ENCODE results near the gene UGT1A4.
"Not testable (repeated sequence)": the region's sequence is repeated elsewhere in the genome, so short reads cannot be mapped to it uniquely, and the experiment has no call there.

Gene UGT1A4

GRCh38 chr2:233700842-233701241 lies 17.7 kb upstream of the UGT1A4 start:
- not testable (repeated sequence) for H3K4me1 ChIP-seq (ENCODE audit: control insufficient read depth, insufficient read depth, low read length); H3K9me3 ChIP-seq (ENCODE audit: control insufficient read depth, insufficient read depth, low read length); H3K27me3 ChIP-seq (ENCODE audit: control insufficient read depth, insufficient read depth, low read length); H3K36me3 ChIP-seq (ENCODE audit: control insufficient read depth, insufficient read depth, low read length); H3K4me3 ChIP-seq (ENCODE audit: low read depth, low read length); H3K9ac ChIP-seq (ENCODE audit: low read depth, low read length)

- Histone ChIP-seq H3K9me3 (ENCODE audit: control insufficient read depth, insufficient read depth, low read length) (no peaks in the 10 kb centered on the region), H3K4me1 (ENCODE audit: control insufficient read depth, insufficient read depth, low read length) (peaks cover 5% of the 10 kb centered on the region), H3K36me3 (ENCODE audit: control insufficient read depth, insufficient read depth, low read length) (no peaks in the 10 kb centered on the region), H3K4me3 (ENCODE audit: low read depth, low read length) (no peak overlapping the region), H3K9ac (ENCODE audit: low read depth, low read length) (no peak overlapping the region), H3K27me3 (ENCODE audit: control insufficient read depth, insufficient read depth, low read length) (no peaks in the 10 kb centered on the region)
Observed at GRCh38 chr2:233702238-233702637, 16.3 kb upstream of the UGT1A4 start.

- no peaks in the 10 kb centered on the region for H3K36me3 ChIP-seq (ENCODE audit: control insufficient read depth, insufficient read depth, low read length)
- H3K4me1 ChIP-seq (ENCODE audit: control insufficient read depth, insufficient read depth, low read length), result no peaks in the 10 kb centered on the region
- H3K9ac ChIP-seq (ENCODE audit: low read depth, low read length), result no peak overlapping the region
- H3K9me3 ChIP-seq (ENCODE audit: control insufficient read depth, insufficient read depth, low read length), result no peaks in the 10 kb centered on the region
- no peak overlapping the region for H3K4me3 ChIP-seq (ENCODE audit: low read depth, low read length)
- no peaks in the 10 kb centered on the region for H3K27me3 ChIP-seq (ENCODE audit: control insufficient read depth, insufficient read depth, low read length)
Observed at GRCh38 chr2:233705911-233706506, 12.5 kb upstream of the UGT1A4 start.

GRCh38 chr2:233706720-233707119 lies 11.8 kb upstream of the UGT1A4 start:
- Histone ChIP-seq H3K27me3 (ENCODE audit: control insufficient read depth, insufficient read depth, low read length) (no peaks in the 10 kb centered on the region), H3K9me3 (ENCODE audit: control insufficient read depth, insufficient read depth, low read length) (no peaks in the 10 kb centered on the region), H3K9ac (ENCODE audit: low read depth, low read length) (no peak overlapping the region), H3K4me1 (ENCODE audit: control insufficient read depth, insufficient read depth, low read length) (no peaks in the 10 kb centered on the region), H3K36me3 (ENCODE audit: control insufficient read depth, insufficient read depth, low read length) (no peaks in the 10 kb centered on the region), H3K4me3 (ENCODE audit: low read depth, low read length) (no peak overlapping the region)

DNA sequence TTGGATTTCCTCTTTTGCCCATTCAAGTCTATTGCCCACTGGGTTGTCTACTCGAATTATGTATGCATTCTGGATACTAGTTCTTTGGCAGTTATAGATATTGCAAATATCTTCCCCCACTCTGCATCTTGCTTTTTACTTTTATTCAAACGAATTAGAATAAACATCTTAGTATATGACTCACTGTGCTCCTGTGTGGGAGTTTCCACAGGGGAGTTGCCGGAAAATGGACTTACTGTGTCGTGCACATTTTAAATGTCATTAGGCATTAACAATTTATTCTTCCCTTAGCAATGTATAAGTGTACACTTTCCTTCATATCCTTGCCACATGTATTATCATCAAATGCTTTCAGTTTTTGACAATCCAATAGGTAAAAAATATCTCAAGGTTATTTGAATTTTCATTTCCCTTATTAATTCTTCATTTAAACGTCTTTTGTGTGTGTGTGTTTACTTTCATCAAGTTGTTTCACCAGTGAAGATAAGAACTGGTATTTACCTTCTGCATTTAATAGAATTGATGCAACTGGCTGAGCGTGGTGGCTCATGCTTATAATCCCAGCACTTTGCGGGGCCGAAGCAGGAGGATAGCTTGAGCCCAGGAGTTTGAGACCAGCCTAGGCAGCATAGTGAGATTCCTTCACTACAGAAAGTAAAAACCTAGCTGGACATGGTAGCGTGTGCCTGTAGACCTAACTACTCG lies 10.4 kb upstream of the UGT1A4 start:
- no peak overlapping the region for H3K9ac ChIP-seq (ENCODE audit: low read depth, low read length)
- no peaks in the 10 kb centered on the region for H3K27me3 ChIP-seq (ENCODE audit: control insufficient read depth, insufficient read depth, low read length)
- no peaks in the 10 kb centered on the region for H3K9me3 ChIP-seq (ENCODE audit: control insufficient read depth, insufficient read depth, low read length)
- H3K4me1 ChIP-seq (ENCODE audit: control insufficient read depth, insufficient read depth, low read length), result no peaks in the 10 kb centered on the region
- H3K36me3 ChIP-seq (ENCODE audit: control insufficient read depth, insufficient read depth, low read length), result no peaks in the 10 kb centered on the region
- no peak overlapping the region for H3K4me3 ChIP-seq (ENCODE audit: low read depth, low read length)

DNA sequence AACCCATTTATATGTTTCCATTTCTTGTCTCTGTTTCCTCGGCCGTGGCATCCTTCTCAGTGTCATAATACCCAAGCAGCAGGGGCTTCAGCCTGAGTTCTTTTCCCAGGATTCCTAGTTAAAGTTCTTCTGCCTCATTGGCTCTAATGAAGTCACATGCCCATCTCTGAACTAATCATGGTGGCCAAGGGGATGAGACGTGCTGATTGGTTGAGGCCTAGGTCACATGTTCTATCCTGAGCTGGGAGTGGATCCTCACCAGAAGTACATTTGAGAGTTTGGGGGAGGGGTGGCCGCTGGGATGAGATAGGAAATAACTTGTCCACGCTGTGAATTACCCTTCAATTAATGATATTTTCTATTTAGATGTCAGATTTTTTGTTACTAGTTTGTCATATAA lies 9.6 kb upstream of the UGT1A4 start:
- Histone ChIP-seq H3K9me3 (ENCODE audit: control insufficient read depth, insufficient read depth, low read length) (no peaks in the 10 kb centered on the region), H3K4me1 (ENCODE audit: control insufficient read depth, insufficient read depth, low read length) (no peaks in the 10 kb centered on the region), H3K27me3 (ENCODE audit: control insufficient read depth, insufficient read depth, low read length) (no peaks in the 10 kb centered on the region), H3K4me3 (ENCODE audit: low read depth, low read length) (no peak overlapping the region), H3K9ac (ENCODE audit: low read depth, low read length) (no peak overlapping the region), H3K36me3 (ENCODE audit: control insufficient read depth, insufficient read depth, low read length) (no peaks in the 10 kb centered on the region)

- H3K36me3 ChIP-seq (ENCODE audit: control insufficient read depth, insufficient read depth, low read length), result no peaks in the 10 kb centered on the region
- H3K4me1 ChIP-seq (ENCODE audit: control insufficient read depth, insufficient read depth, low read length), result no peaks in the 10 kb centered on the region
- H3K9me3 ChIP-seq (ENCODE audit: control insufficient read depth, insufficient read depth, low read length), result no peaks in the 10 kb centered on the region
- H3K4me3 ChIP-seq (ENCODE audit: low read depth, low read length), result no peak overlapping the region
- H3K9ac ChIP-seq (ENCODE audit: low read depth, low read length), result no peak overlapping the region
- no peaks in the 10 kb centered on the region for H3K27me3 ChIP-seq (ENCODE audit: control insufficient read depth, insufficient read depth, low read length)
Observed at GRCh38 chr2:233711312-233712008, 7.1 kb upstream of the UGT1A4 start.

DNA sequence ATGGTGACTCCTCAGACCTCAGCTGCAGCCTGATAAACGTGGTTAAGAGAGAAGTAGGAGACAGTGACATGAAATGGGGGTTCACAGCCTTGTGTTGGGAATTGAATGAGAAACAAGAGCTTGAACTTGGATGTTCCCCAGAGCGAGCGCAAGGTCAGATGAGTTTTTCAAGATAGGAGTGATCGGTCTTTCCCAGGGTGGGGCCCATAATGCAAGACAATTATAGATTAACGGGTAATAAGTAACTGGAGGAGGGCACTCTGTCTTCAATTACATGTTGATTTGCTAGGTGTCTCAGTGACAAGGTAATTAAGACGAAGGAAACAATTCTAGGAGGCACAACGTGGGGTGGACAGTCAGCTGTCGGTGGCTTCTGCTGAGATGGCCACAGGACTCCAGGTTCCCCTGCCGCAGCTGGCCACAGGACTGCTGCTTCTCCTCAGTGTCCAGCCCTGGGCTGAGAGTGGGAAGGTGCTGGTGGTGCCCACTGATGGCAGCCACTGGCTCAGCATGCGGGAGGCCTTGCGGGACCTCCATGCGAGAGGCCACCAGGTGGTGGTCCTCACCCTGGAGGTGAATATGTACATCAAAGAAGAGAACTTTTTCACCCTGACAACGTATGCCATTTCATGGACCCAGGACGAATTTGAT lies 5.8 kb upstream of the UGT1A4 start, which contains the start of gene UGT1A5:
Gene UGT1A5, plus strand, starts transcription at position 297 of the 651 bp plus-strand sequence. Its CDS starts 85 bp downstream, at position 382.
- no peaks in the 10 kb centered on the region for H3K36me3 ChIP-seq (ENCODE audit: control insufficient read depth, insufficient read depth, low read length)
- no peaks in the 10 kb centered on the region for H3K9me3 ChIP-seq (ENCODE audit: control insufficient read depth, insufficient read depth, low read length)
- no peaks in the 10 kb centered on the region for H3K4me1 ChIP-seq (ENCODE audit: control insufficient read depth, insufficient read depth, low read length)
- no peaks in the 10 kb centered on the region for H3K27me3 ChIP-seq (ENCODE audit: control insufficient read depth, insufficient read depth, low read length)
- no peak within 1 kb of the TSS for H3K9ac ChIP-seq (ENCODE audit: low read depth, low read length)
- H3K4me3 ChIP-seq (ENCODE audit: low read depth, low read length), result no peak within 1 kb of the TSS

DNA sequence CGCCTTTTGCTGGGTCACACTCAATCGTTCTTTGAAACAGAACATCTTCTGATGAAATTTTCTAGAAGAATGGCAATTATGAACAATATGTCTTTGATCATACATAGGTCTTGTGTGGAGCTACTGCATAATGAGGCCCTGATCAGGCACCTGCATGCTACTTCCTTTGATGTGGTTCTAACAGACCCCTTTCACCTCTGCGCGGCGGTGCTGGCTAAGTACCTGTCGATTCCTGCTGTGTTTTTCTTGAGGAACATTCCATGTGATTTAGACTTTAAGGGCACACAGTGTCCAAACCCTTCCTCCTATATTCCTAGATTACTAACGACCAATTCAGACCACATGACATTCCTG lies 5.3 kb upstream of the UGT1A4 start:
- Histone ChIP-seq H3K27me3 (ENCODE audit: control insufficient read depth, insufficient read depth, low read length) (no peaks in the 10 kb centered on the region), H3K9ac (ENCODE audit: low read depth, low read length) (no peak overlapping the region), H3K9me3 (ENCODE audit: control insufficient read depth, insufficient read depth, low read length) (no peaks in the 10 kb centered on the region)

DNA sequence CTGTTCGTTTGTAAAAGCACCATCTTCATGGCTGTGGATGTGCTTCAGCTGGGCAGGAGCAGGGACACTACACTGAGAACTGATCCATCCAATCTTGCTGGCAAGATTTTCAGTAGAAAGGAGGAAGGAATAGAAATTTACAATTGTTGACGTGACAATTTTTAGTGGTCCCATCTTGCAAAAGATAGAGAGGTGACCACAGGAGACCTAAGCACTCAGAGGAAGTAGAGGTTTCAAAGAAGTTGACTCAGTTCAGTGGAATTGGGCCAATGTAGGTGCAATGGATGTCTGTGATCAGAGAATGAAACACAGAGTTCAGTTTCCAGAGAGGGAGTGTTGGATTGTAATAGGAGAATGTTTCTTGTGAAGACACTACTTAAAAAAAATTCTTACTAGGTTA lies 4.4 kb upstream of the UGT1A4 start:
- Histone ChIP-seq H3K9ac (ENCODE audit: low read depth, low read length) (no peak overlapping the region), H3K9me3 (ENCODE audit: control insufficient read depth, insufficient read depth, low read length) (no peaks in the 10 kb centered on the region), H3K36me3 (ENCODE audit: control insufficient read depth, insufficient read depth, low read length) (no peaks in the 10 kb centered on the region), H3K27me3 (ENCODE audit: control insufficient read depth, insufficient read depth, low read length) (no peaks in the 10 kb centered on the region), H3K4me1 (ENCODE audit: control insufficient read depth, insufficient read depth, low read length) (no peaks in the 10 kb centered on the region), H3K4me3 (ENCODE audit: low read depth, low read length) (no peak overlapping the region)

More for the DNA sequence above, 5.3 kb upstream of the UGT1A4 start:
- Histone ChIP-seq H3K4me3 (ENCODE audit: low read depth, low read length) (no peak overlapping the region), H3K4me1 (ENCODE audit: control insufficient read depth, insufficient read depth, low read length) (no peaks in the 10 kb centered on the region), H3K36me3 (ENCODE audit: control insufficient read depth, insufficient read depth, low read length) (no peaks in the 10 kb centered on the region)

GRCh38 chr2:233728723-233729301 lies 10.3 kb downstream of the UGT1A4 start, which contains the start of gene UGT1A3:
Gene UGT1A3 (plus strand): TSS chr2:233729042. CDS start chr2:233729127, 85 bp downstream.
- no peak within 1 kb of the TSS for H3K4me3 ChIP-seq (ENCODE audit: low read depth, low read length)
- H3K9ac ChIP-seq (ENCODE audit: low read depth, low read length), result no peak within 1 kb of the TSS
- no peaks in the 10 kb centered on the region for H3K36me3 ChIP-seq (ENCODE audit: control insufficient read depth, insufficient read depth, low read length)
- no peaks in the 10 kb centered on the region for H3K27me3 ChIP-seq (ENCODE audit: control insufficient read depth, insufficient read depth, low read length)
- no peaks in the 10 kb centered on the region for H3K9me3 ChIP-seq (ENCODE audit: control insufficient read depth, insufficient read depth, low read length)
- no peaks in the 10 kb centered on the region for H3K4me1 ChIP-seq (ENCODE audit: control insufficient read depth, insufficient read depth, low read length)
